HepG2 (cell line): ENCODE measurements around the gene SLC16A5. TPM values are rescaled to one million over a fixed set of nuclear protein-coding genes. Genes with fewer than 3 reads are reported as not detected.

ENCODE experiments used
- AGO1 ChIP-seq: fragments of 200-400 bp; formaldehyde crosslinking; IDR thresholded peaks from 2 replicates; pipeline ENCODE4 v1.6.1; 2017; ENCODE audit warnings: mild to moderate bottlenecking, low read depth, low read length, moderate library complexity; ENCODE audit not compliant: poor library complexity, severe bottlenecking
- ARNTL ChIP-seq: sonication (generic); formaldehyde crosslinking; IDR thresholded peaks from 2 replicates; pipeline ENCODE4 v1.4.0; 2020; ENCODE audit warnings: mild to moderate bottlenecking, missing genetic modification reagents
- CREB3 ChIP-seq: sonication (generic); formaldehyde crosslinking; IDR thresholded peaks from 2 replicates; pipeline ENCODE4 v1.5.0; 2020; ENCODE audit warnings: missing genetic modification reagents
- CREM ChIP-seq, 2 experiments: sonication (generic) in 1 of 2; formaldehyde crosslinking in 1 of 2; IDR thresholded peaks; 2 replicates each; pipeline versions ENCODE4 v1.4.0 to v1.6.1; 2016 to 2020; ENCODE audit warnings: antibody characterized with exemption in 1 of 2, mild to moderate bottlenecking in 1 of 2, missing genetic modification reagents in 1 of 2
- FOSL1 ChIP-seq: sonication (generic); formaldehyde crosslinking; IDR thresholded peaks from 2 replicates; pipeline ENCODE4 v1.9.0; 2021; ENCODE audit warnings: missing genetic modification reagents, borderline replicate concordance
- HIVEP1 ChIP-seq: sonication (generic); formaldehyde crosslinking; IDR thresholded peaks from 2 replicates; pipeline ENCODE4 v1.4.0; 2020; ENCODE audit warnings: mild to moderate bottlenecking, missing genetic modification reagents
- HNRNPH1 ChIP-seq: fragments of 200-400 bp; formaldehyde crosslinking; optimal IDR thresholded peaks from 2 replicates; pipeline ENCODE3; 2017; ENCODE audit warnings: mild to moderate bottlenecking, low read depth, low read length
- KAT8 ChIP-seq: IDR thresholded peaks from 2 replicates; pipeline ENCODE4 v1.6.1; 2016; ENCODE audit warnings: missing genetic modification reagents, missing compliant biosample characterization
- MAX ChIP-seq: IDR thresholded peaks from 2 replicates; pipeline ENCODE4 v1.6.1; 2012; ENCODE audit warnings: inconsistent platforms
- NR2C2 ChIP-seq: sonication (generic); formaldehyde crosslinking; IDR thresholded peaks from 2 replicates; pipeline ENCODE4 v1.4.0; 2020; ENCODE audit warnings: missing genetic modification reagents, mild to moderate bottlenecking, moderate library complexity, borderline replicate concordance
- NR2F1 ChIP-seq, 2 experiments: fragments of 450-650 bp in 1 of 2; formaldehyde crosslinking in 1 of 2; IDR thresholded peaks; 2 replicates each; pipeline versions ENCODE4 v1.5.0 to v1.6.1; 2016 to 2020; ENCODE audit warnings: mild to moderate bottlenecking in 1 of 2, missing compliant biosample characterization in 1 of 2, missing genetic modification reagents in 1 of 2, moderate library complexity in 1 of 2
- RELA ChIP-seq: sonication (generic); formaldehyde crosslinking; IDR thresholded peaks from 2 replicates; pipeline ENCODE4 v1.4.0; 2020; ENCODE audit warnings: missing genetic modification reagents
- SKIL ChIP-seq: sonication (generic); formaldehyde crosslinking; IDR thresholded peaks from 2 replicates; pipeline ENCODE4 v1.8.0; 2022; ENCODE audit warnings: missing genetic modification reagents, mild to moderate bottlenecking, moderate library complexity, borderline replicate concordance
- TEAD3 ChIP-seq: optimal IDR thresholded peaks from 2 replicates; pipeline ENCODE3; 2016; ENCODE audit warnings: borderline replicate concordance
- THYN1 ChIP-seq: sonication (generic); formaldehyde crosslinking; IDR thresholded peaks from 2 replicates; pipeline ENCODE4 v1.8.1; 2023; ENCODE audit warnings: low read depth, mild to moderate bottlenecking, moderate library complexity, missing genetic modification reagents, borderline replicate concordance
- YEATS2 ChIP-seq: sonication (generic); formaldehyde crosslinking; IDR thresholded peaks from 2 replicates; pipeline ENCODE4 v1.4.0; 2020; ENCODE audit warnings: missing genetic modification reagents, borderline replicate concordance
- ZNF558 ChIP-seq: sonication (generic); formaldehyde crosslinking; IDR thresholded peaks from 2 replicates; pipeline ENCODE4 v1.9.0; 2022; ENCODE audit warnings: mild to moderate bottlenecking, missing genetic modification reagents, borderline replicate concordance
- ZNF589 ChIP-seq: sonication (generic); formaldehyde crosslinking; conservative IDR thresholded peaks from 2 replicates; pipeline ENCODE4 v1.8.0; 2022; ENCODE audit warnings: mild to moderate bottlenecking, moderate library complexity, missing genetic modification reagents
- ZNF644 ChIP-seq: IDR thresholded peaks from 2 replicates; pipeline ENCODE4 v1.6.1; 2016; ENCODE audit warnings: low read depth
- ZNF770 ChIP-seq: sonication (generic); formaldehyde crosslinking; IDR thresholded peaks from 2 replicates; pipeline ENCODE4 v1.5.0; 2020; ENCODE audit warnings: mild to moderate bottlenecking, missing genetic modification reagents
- polyA plus RNA-seq, 8 experiments: library from polyadenylated mRNA; depleted of rRNA in 3 of 8; stranded (reverse) in 7 of 8; unstranded in 1 of 8; fragments of >200 nt; fragmentation: Illumina TruSeq in 4 of 8; extraction: Trizol in 4 of 8; gene quantifications; 2 replicates each; pipeline versions ENCODE4 v1.2.1 to v1.2.3, GENCODE V29; 2011 to 2016; ENCODE audit warnings: low read depth in 4 of 8, missing spikeins in 1 of 8, mixed read lengths in 1 of 8; ENCODE audit not compliant: insufficient read depth in 1 of 8
- total RNA-seq, 5 experiments: library from RNA; depleted of rRNA; stranded (reverse); fragments of >200 nt; fragmentation: Illumina TruSeq; extraction: Trizol; gene quantifications; 2 replicates each; pipeline ENCODE4 v1.2.3, GENCODE V29; 2016; ENCODE audit warnings: low read depth in 1 of 5
- TF ChIP-seq, protein P1 (sequence below): IDR thresholded peaks from 2 replicates; pipeline ENCODE4 v1.6.1; 2016; ENCODE audit warnings: missing genetic modification reagents, missing compliant biosample characterization
- TF ChIP-seq, protein P2 (sequence below): IDR thresholded peaks from 2 replicates; pipeline ENCODE4 v1.6.1; 2016; ENCODE audit warnings: missing compliant biosample characterization, missing genetic modification reagents, borderline replicate concordance

Gene SLC16A5
- total and polyA plus RNA-seq, 2 of the 13 experiments (the other 11 are each of a cell fraction or from before 2014, with no cell fraction given) = 0.69 to 5.6 TPM

- 0 out of 4 replicates have a peak, but pooled peaks of 1 of the 2 experiments have one; percentile 27 for TF ChIP-seq NR2F1 (CRISPR knock-in tag; IDR thresholded peaks at IDR 0.05)
- no peak for TF ChIP-seq ZNF558 (CRISPR knock-in tag)
- no peak for TF ChIP-seq AGO1
- no peak for TF ChIP-seq ZNF589
- no peak for TF ChIP-seq ZNF644
- peak; percentile 94 for TF ChIP-seq TEAD3 (CRISPR knock-in tag)
- peak; percentile 34; the same call in 1 of the 2 replicates for TF ChIP-seq CREM (IDR thresholded peaks at IDR 0.05)
- no peak for TF ChIP-seq CREM (CRISPR knock-in tag; IDR thresholded peaks at IDR 0.05)
- TF ChIP-seq, protein P1, sequence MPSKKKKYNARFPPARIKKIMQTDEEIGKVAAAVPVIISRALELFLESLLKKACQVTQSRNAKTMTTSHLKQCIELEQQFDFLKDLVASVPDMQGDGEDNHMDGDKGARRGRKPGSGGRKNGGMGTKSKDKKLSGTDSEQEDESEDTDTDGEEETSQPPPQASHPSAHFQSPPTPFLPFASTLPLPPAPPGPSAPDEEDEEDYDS (CRISPR knock-in tag) = 0 out of 2 replicates have a peak, but pooled peaks have one; percentile 32
- TF ChIP-seq RELA (CRISPR knock-in tag) = no peak
- peak; percentile 99 for TF ChIP-seq HIVEP1 (CRISPR knock-in tag)
- no peak for TF ChIP-seq ARNTL (CRISPR knock-in tag)
- 0 out of 2 replicates have a peak, but pooled peaks have one; percentile 38 for TF ChIP-seq ZNF770 (CRISPR knock-in tag)
- no peak for TF ChIP-seq FOSL1 (CRISPR knock-in tag)
- TF ChIP-seq YEATS2 (CRISPR knock-in tag) = peak; percentile 67; the same call in 1 of the 2 replicates
- TF ChIP-seq, protein P2, sequence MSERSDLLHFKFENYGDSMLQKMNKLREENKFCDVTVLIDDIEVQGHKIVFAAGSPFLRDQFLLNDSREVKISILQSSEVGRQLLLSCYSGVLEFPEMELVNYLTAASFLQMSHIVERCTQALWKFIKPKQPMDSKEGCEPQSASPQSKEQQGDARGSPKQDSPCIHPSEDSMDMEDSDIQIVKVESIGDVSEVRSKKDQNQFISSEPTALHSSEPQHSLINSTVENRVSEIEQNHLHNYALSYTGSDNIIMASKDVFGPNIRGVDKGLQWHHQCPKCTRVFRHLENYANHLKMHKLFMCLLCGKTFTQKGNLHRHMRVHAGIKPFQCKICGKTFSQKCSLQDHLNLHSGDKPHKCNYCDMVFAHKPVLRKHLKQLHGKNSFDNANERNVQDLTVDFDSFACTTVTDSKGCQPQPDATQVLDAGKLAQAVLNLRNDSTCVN (CRISPR knock-in tag) = peak; percentile 60; the same call in 1 of the 2 replicates
- TF ChIP-seq KAT8 (CRISPR knock-in tag) = peak; percentile 52
- TF ChIP-seq CREB3 = no peak
- no peak for TF ChIP-seq HNRNPH1
- peak; percentile 54; the same call in 1 of the 2 replicates for TF ChIP-seq SKIL (CRISPR knock-in tag)
- no peak for TF ChIP-seq NR2C2
- peak; percentile 54; the same call in 1 of the 2 replicates for TF ChIP-seq MAX
- TF ChIP-seq THYN1 = no peak
Measured at GRCh38 chr17:75096082-75096625, 8.4 kb downstream of the SLC16A5 start (continued).
